ENCODE measurements around the gene BAG2.
A peak's percentile ranks its signal among the peaks of the same experiment; 100 is the strongest.

The BAG2 gene

DNA sequence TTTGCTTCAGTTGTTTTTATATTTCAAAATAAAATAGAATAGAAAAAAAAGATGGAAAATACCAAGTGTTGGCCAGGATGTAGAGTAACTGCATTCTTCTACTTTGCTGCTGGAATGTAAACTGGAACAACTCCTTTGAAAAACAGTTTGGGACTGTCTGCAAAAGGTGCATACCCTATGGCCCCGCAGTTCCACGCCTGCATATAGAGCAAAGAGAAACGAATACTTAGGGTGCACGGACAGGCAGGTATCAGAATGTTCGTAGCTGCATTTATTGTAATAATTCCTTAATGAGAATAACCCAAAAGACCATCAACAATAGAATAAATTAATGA, 50.6 kb downstream of the BAG2 start:
- peaks cover 3% of the 10 kb centered on the region for H3K36me3 Mint-ChIP-seq (ENCODE audit: low read depth)
- H3K4me1 Mint-ChIP-seq (ENCODE audit: low read depth), result peaks cover 16% of the 10 kb centered on the region
- H3K9me3 Mint-ChIP-seq, result no peaks in the 10 kb centered on the region
- H3K27ac Mint-ChIP-seq, result no peak overlapping the region
- peaks cover 39% of the 10 kb centered on the region for H3K27me3 Mint-ChIP-seq (ENCODE audit: low read depth)
- H3K4me3 Mint-ChIP-seq, result peak overlapping the region; percentile 99

DNA sequence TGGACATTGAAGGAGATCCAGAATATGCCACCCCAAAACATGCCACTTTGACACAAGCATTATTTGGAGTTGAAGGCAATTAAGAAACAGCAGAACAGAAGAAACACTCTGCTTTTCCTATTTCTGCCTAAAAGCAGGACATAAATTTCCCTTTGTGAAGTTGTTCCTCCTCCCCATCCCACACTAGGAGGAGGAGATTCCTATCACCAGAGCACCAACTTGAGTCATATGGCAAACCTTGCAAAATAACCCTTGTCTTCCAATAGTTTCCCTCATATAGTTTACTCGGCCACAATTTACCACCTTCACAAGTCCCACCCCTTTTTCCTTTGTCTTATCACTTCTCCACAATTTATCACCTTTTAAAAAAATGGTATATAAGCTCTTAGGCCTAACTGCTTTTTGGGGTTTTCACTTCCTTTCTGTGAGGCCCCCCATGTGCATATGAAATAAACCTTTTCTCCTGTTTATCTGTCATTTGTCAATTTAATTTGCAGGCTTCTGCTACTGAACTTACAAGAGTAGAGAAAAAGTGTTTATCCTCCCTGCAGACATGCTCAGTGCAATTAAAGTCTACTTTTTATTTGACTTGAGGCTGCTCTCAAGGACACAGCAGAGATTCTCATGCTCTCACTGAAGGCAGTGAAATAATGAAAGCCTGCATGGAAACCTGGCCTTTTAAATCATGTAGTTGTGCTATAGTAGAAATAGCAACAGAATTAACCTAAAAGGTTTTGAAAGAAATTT, 52.8 kb downstream of the BAG2 start:
- Mint-ChIP-seq H3K9me3 (no peaks in the 10 kb centered on the region), H3K36me3 (ENCODE audit: low read depth) (peaks cover 1% of the 10 kb centered on the region), H3K27me3 (ENCODE audit: low read depth) (peaks cover 47% of the 10 kb centered on the region), H3K4me1 (ENCODE audit: low read depth) (peaks cover 8% of the 10 kb centered on the region), H3K4me3 (no peak overlapping the region), H3K27ac (no peak overlapping the region)

DNA sequence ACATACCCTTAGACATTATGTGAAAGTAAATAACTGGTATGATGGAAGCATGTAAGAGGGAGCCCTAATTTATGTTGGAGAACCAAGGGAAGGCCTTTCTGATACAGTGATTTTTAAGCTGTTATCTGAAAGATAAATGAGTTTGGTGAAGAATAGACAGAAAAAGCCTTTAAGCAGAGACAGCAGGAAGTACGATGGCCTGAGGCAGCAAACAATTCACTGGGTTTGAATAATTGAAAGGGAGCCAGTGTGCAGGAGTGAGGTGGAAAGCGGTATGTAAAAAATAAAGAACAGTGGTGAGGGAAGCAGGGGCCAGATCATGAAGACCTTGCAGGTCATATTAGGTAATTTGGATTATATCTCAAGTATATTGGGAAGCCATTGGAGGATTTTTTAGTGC, 54.1 kb downstream of the BAG2 start:
- no peak overlapping the region for H3K4me3 Mint-ChIP-seq
- no peak overlapping the region for H3K27ac Mint-ChIP-seq
- peaks cover 5% of the 10 kb centered on the region for H3K4me1 Mint-ChIP-seq (ENCODE audit: low read depth)
- H3K9me3 Mint-ChIP-seq, result no peaks in the 10 kb centered on the region
- H3K27me3 Mint-ChIP-seq (ENCODE audit: low read depth), result peaks cover 48% of the 10 kb centered on the region
- peaks cover 1% of the 10 kb centered on the region for H3K36me3 Mint-ChIP-seq (ENCODE audit: low read depth)

Measured in T-helper 1 cell treated with Interleukin-12 subunit alpha and Interleukin-12 subunit beta and Interleukin-4 antibody, amounts not matched to agents 30 μg/mL and 1 μg/mL, for 36 hours (primary cell).